Measurements from ENCODE around the gene QPRT. TPM values are rescaled to one million over a fixed set of nuclear protein-coding genes. Genes with fewer than 3 reads are reported as not detected.

Gene QPRT
- total and polyA plus RNA-seq, 2 of the 13 experiments (the other 11 are each of a cell fraction or from before 2014, with no cell fraction given) = 130 to 218 TPM

DNA sequence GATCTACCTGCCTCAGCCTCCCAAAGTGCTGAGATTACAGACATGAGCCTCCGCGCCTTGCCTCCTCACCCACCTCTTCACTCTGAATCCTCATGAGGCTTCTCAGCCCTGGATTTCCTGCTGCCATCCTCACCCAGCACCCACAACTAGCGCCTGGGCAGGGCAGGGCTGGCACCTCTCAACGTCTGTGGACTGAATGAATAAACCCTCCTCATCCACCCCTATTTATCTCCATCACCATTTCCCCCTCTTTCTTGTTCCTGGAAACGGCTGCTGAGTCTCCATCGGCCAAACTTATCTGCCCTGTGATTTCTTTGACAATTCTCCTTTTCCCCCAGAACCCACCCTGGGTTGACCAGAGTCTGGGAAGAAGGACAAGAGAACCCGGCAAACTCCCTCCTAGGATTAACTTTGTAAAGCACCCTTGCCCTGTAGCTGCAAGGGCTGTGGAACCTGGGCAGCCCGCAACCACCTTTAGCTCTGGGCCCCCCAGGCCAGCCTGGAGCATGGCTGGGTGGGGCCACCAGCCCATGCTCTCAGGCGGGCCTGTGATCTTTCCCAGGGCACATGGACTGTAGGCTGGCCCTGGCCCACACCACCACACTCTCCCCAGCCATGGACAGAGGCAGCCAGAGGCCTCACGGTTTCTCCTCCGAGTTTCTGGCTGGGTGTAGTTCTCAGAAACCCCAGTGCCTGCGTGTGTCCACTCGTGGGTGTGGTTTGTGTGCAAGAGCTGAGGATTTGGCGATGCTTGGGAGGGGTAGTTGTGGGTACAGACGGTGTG lies 13.5 kb upstream of the QPRT start:
- no peak for FAIRE-seq
- POLR2A ChIA-PET = interaction anchor here (1.2 to 5.2 kb wide), 3 partner anchors 10 to 14 kb away, joined by 3 to 23 read pairs (median 15); partner anchors contain the start of gene QPRT
- ATAC-seq = peak; percentile 59
- TF ChIP-seq, protein P1, sequence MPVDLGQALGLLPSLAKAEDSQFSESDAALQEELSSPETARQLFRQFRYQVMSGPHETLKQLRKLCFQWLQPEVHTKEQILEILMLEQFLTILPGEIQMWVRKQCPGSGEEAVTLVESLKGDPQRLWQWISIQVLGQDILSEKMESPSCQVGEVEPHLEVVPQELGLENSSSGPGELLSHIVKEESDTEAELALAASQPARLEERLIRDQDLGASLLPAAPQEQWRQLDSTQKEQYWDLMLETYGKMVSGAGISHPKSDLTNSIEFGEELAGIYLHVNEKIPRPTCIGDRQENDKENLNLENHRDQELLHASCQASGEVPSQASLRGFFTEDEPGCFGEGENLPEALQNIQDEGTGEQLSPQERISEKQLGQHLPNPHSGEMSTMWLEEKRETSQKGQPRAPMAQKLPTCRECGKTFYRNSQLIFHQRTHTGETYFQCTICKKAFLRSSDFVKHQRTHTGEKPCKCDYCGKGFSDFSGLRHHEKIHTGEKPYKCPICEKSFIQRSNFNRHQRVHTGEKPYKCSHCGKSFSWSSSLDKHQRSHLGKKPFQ (CRISPR knock-in tag; IDR thresholded peaks at IDR 0.05; ENCODE audit: insufficient replicate concordance) = no peak
- TF ChIP-seq NPAS2 (CRISPR knock-in tag; IDR thresholded peaks at IDR 0.05; ENCODE audit: borderline replicate concordance) = no peak
- TF ChIP-seq, protein P2, sequence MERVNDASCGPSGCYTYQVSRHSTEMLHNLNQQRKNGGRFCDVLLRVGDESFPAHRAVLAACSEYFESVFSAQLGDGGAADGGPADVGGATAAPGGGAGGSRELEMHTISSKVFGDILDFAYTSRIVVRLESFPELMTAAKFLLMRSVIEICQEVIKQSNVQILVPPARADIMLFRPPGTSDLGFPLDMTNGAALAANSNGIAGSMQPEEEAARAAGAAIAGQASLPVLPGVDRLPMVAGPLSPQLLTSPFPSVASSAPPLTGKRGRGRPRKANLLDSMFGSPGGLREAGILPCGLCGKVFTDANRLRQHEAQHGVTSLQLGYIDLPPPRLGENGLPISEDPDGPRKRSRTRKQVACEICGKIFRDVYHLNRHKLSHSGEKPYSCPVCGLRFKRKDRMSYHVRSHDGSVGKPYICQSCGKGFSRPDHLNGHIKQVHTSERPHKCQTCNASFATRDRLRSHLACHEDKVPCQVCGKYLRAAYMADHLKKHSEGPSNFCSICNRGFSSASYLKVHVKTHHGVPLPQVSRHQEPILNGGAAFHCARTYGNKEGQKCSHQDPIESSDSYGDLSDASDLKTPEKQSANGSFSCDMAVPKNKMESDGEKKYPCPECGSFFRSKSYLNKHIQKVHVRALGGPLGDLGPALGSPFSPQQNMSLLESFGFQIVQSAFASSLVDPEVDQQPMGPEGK (CRISPR knock-in tag; IDR thresholded peaks at IDR 0.05) = peak; percentile 51; the same call in 1 of the 2 replicates
- no peak for TF ChIP-seq MATR3 (CRISPR knock-in tag; IDR thresholded peaks at IDR 0.05)
- TF ChIP-seq, protein P3, sequence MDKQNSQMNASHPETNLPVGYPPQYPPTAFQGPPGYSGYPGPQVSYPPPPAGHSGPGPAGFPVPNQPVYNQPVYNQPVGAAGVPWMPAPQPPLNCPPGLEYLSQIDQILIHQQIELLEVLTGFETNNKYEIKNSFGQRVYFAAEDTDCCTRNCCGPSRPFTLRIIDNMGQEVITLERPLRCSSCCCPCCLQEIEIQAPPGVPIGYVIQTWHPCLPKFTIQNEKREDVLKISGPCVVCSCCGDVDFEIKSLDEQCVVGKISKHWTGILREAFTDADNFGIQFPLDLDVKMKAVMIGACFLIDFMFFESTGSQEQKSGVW (CRISPR knock-in tag; IDR thresholded peaks at IDR 0.05; ENCODE audit: borderline replicate concordance) = no peak
- TF ChIP-seq HNF4A (CRISPR knock-in tag; IDR thresholded peaks at IDR 0.05) = no peak
- no peak for TF ChIP-seq SP5 (CRISPR knock-in tag; IDR thresholded peaks at IDR 0.05; ENCODE audit: borderline replicate concordance, low read depth)
- TF ChIP-seq ZFP62 (CRISPR knock-in tag; IDR thresholded peaks at IDR 0.05) = no peak
- no peak for TF ChIP-seq HDAC1 (CRISPR knock-in tag; IDR thresholded peaks at IDR 0.05)
- TF ChIP-seq, protein P4, sequence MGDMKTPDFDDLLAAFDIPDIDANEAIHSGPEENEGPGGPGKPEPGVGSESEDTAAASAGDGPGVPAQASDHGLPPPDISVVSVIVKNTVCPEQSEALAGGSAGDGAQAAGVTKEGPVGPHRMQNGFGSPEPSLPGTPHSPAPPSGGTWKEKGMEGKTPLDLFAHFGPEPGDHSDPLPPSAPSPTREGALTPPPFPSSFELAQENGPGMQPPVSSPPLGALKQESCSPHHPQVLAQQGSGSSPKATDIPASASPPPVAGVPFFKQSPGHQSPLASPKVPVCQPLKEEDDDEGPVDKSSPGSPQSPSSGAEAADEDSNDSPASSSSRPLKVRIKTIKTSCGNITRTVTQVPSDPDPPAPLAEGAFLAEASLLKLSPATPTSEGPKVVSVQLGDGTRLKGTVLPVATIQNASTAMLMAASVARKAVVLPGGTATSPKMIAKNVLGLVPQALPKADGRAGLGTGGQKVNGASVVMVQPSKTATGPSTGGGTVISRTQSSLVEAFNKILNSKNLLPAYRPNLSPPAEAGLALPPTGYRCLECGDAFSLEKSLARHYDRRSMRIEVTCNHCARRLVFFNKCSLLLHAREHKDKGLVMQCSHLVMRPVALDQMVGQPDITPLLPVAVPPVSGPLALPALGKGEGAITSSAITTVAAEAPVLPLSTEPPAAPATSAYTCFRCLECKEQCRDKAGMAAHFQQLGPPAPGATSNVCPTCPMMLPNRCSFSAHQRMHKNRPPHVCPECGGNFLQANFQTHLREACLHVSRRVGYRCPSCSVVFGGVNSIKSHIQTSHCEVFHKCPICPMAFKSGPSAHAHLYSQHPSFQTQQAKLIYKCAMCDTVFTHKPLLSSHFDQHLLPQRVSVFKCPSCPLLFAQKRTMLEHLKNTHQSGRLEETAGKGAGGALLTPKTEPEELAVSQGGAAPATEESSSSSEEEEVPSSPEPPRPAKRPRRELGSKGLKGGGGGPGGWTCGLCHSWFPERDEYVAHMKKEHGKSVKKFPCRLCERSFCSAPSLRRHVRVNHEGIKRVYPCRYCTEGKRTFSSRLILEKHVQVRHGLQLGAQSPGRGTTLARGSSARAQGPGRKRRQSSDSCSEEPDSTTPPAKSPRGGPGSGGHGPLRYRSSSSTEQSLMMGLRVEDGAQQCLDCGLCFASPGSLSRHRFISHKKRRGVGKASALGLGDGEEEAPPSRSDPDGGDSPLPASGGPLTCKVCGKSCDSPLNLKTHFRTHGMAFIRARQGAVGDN (CRISPR knock-in tag; IDR thresholded peaks at IDR 0.05) = peak; percentile 52
- no peak for TF ChIP-seq MXD4 (CRISPR knock-in tag; IDR thresholded peaks at IDR 0.05)
- TF ChIP-seq SMC3 (IDR thresholded peaks at IDR 0.05; ENCODE audit: low read length) = no peak
- TF ChIP-seq ZNF557 (CRISPR knock-in tag; IDR thresholded peaks at IDR 0.05) = no peak
- TF ChIP-seq, protein P5, sequence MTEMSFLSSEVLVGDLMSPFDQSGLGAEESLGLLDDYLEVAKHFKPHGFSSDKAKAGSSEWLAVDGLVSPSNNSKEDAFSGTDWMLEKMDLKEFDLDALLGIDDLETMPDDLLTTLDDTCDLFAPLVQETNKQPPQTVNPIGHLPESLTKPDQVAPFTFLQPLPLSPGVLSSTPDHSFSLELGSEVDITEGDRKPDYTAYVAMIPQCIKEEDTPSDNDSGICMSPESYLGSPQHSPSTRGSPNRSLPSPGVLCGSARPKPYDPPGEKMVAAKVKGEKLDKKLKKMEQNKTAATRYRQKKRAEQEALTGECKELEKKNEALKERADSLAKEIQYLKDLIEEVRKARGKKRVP (CRISPR knock-in tag; IDR thresholded peaks at IDR 0.05) = no peak

More for the DNA sequence above, 13.5 kb upstream of the QPRT start:
- H3K27me3 ChIP-seq (ENCODE audit: control insufficient read depth in 1 of 2, insufficient read depth in 2 of 2, low read length in 2 of 2) = no peaks in the 10 kb centered on the region
- 51% methylated on average over 15 of the region's 15 CpGs for WGBS (ENCODE audit: low lambda C conversion rate)
- no peaks in the 10 kb centered on the region for H3K9me3 ChIP-seq (ENCODE audit: low read length)
- peak overlapping the region in 1 of 3 experiments; percentile 18; a peak in 1 of 6 replicates for H3K4me3 ChIP-seq (replicated peaks in 1 of 3; ENCODE audit: insufficient read depth in 1 of 3, low read depth in 2 of 3, low read length in 3 of 3)
- in situ Hi-C loops (cut with HindIII; ENCODE audit: extremely low pct_ligation_motif_present, low pct_unique_long_range_greater_than_20kb) (no loop called here), intact Hi-C loops (cut with micrococcal nuclease; ENCODE audit: unreplicated experiment) (no loop called here)
- BruUV-seq (replicated peaks) = no TSS peak
- no peak overlapping the region; the same call in 1 of the 2 replicates for H3K9ac ChIP-seq (ENCODE audit: insufficient read depth, low read depth, low read length)
- H4K20me1 ChIP-seq (ENCODE audit: insufficient read depth, low read length) = no peaks in the 10 kb centered on the region
- no peak for DNase-seq (ENCODE audit: low spot score)
- H3K27ac ChIP-seq (ENCODE audit: extremely low read length, insufficient read depth, low read length) = no peak overlapping the region
- CTCF ChIA-PET (ENCODE audit: low intra/inter-chr PET ratio, low total read pairs) = no interaction called here
- H3K4me1 ChIP-seq (ENCODE audit: insufficient read depth, low read length) = peaks cover 51% of the 10 kb centered on the region
- no peaks in the 10 kb centered on the region for H3K36me3 ChIP-seq (replicated peaks in 1 of 2; ENCODE audit: control insufficient read depth in 1 of 2, insufficient read depth in 2 of 2, low read length in 2 of 2)
- no peak overlapping the region for H2AFZ ChIP-seq (ENCODE audit: low read length)
- H3K4me2 ChIP-seq (ENCODE audit: low read depth, low read length) = peak overlapping the region; percentile 70
- no peaks in the 10 kb centered on the region for H3K79me2 ChIP-seq (ENCODE audit: insufficient read depth, low read length)
